Measurements from ENCODE around the gene SUMO4. TPM values are rescaled to one million over a fixed set of nuclear protein-coding genes. Genes with fewer than 3 reads are reported as not detected.
A peak's percentile ranks its signal among the peaks of the same experiment; 100 is the strongest.

The SUMO4 gene
- total RNA-seq, 2 donors from 2014 or later, result 1.4 to 1.5 TPM

GRCh38 chr6:149387779-149388512 lies 12.1 kb upstream of the SUMO4 start:
- no peaks in the 10 kb centered on the region for H3K9me3 ChIP-seq
- intact Hi-C loops (cut with DNase I), result no loop called here
- H3K4me3 ChIP-seq, result no peak overlapping the region
- TF ChIP-seq CTCF (IDR thresholded peaks at IDR 0.05), result no peak
- H3K9ac ChIP-seq (ENCODE audit: low read depth in 2 of 2, low read length in 2 of 2), result no peak overlapping the region
- peaks cover 4% of the 10 kb centered on the region for H3K4me1 ChIP-seq
- DNase-seq, result peak; percentile 22
- H3K36me3 ChIP-seq, result no peaks in the 10 kb centered on the region
- H3K27me3 ChIP-seq, result no peaks in the 10 kb centered on the region
- H3K27ac ChIP-seq, result peak overlapping the region; percentile 45

GRCh38 chr6:149389509-149390297 lies 10.4 kb upstream of the SUMO4 start:
- Histone ChIP-seq H3K4me3 (no peak overlapping the region), H3K27me3 (no peaks in the 10 kb centered on the region), H3K27ac (no peak overlapping the region), H3K9ac (ENCODE audit: low read depth in 2 of 2, low read length in 2 of 2) (no peak overlapping the region), H3K36me3 (no peaks in the 10 kb centered on the region), H3K4me1 (peaks cover 4% of the 10 kb centered on the region), H3K9me3 (no peaks in the 10 kb centered on the region)
- intact Hi-C loops (cut with DNase I), result no loop called here
- TF ChIP-seq CTCF (IDR thresholded peaks at IDR 0.05), result no peak
- no peak for DNase-seq

GRCh38 chr6:149392093-149392492 lies 8.0 kb upstream of the SUMO4 start:
- no peak for DNase-seq
- intact Hi-C loops (cut with DNase I), result no loop called here
- Histone ChIP-seq H3K27ac (no peak overlapping the region), H3K4me3 (no peak overlapping the region), H3K9ac (ENCODE audit: low read depth in 2 of 2, low read length in 2 of 2) (no peak overlapping the region), H3K9me3 (no peaks in the 10 kb centered on the region), H3K27me3 (no peaks in the 10 kb centered on the region), H3K4me1 (no peaks in the 10 kb centered on the region), H3K36me3 (no peaks in the 10 kb centered on the region)
- TF ChIP-seq CTCF (IDR thresholded peaks at IDR 0.05), result no peak

GRCh38 chr6:149392535-149392934 lies 7.5 kb upstream of the SUMO4 start:
- intact Hi-C loops (cut with DNase I), result no loop called here
- Histone ChIP-seq H3K27ac (no peak overlapping the region), H3K27me3 (no peaks in the 10 kb centered on the region), H3K9me3 (no peaks in the 10 kb centered on the region), H3K4me3 (no peak overlapping the region), H3K4me1 (no peaks in the 10 kb centered on the region), H3K36me3 (no peaks in the 10 kb centered on the region), H3K9ac (ENCODE audit: low read depth in 2 of 2, low read length in 2 of 2) (no peak overlapping the region)
- no peak for TF ChIP-seq CTCF (IDR thresholded peaks at IDR 0.05)
- DNase-seq, result no peak

- intact Hi-C loops (cut with DNase I), result no loop called here
These were observed 6.9 kb upstream of the SUMO4 start for GRCh38 chr6:149393002-149393679.

More at GRCh38 chr6:149393002-149393679, 6.9 kb upstream of the SUMO4 start:
- Histone ChIP-seq H3K4me3 (no peak overlapping the region), H3K9ac (ENCODE audit: low read depth in 2 of 2, low read length in 2 of 2) (no peak overlapping the region), H3K36me3 (no peaks in the 10 kb centered on the region), H3K9me3 (no peaks in the 10 kb centered on the region), H3K27me3 (no peaks in the 10 kb centered on the region), H3K4me1 (no peaks in the 10 kb centered on the region), H3K27ac (no peak overlapping the region)
- DNase-seq, result no peak
- TF ChIP-seq CTCF (IDR thresholded peaks at IDR 0.05), result no peak
